Stimulated activated naive CD8-positive, alpha-beta T cell treated with anti-CD3 and anti-CD28 coated beads, Interleukin-15, amount 100 ng/mL, for 72 hours (primary cell): ENCODE data around the gene GRIA4.

ENCODE experiments used
- ATAC-seq: fragments of 150-1000 bp; cut with Tn5 transposase; 2 replicates; pipeline ENCODE4 v1.10.0; 2021; ENCODE audit warnings: mild to moderate bottlenecking, moderate library complexity
- DNase-seq, 2 donors: peaks; one replicate each; pipeline ENCODE4 v3.0.0; 2021 to 2022
- H3K27ac Mint-ChIP-seq, 2 donors: one replicate each; pipeline ENCODE4 v1.8.0; 2022; ENCODE audit warnings: mild to moderate bottlenecking in 2 of 2, mixed read lengths in 2 of 2, moderate library complexity in 2 of 2
- H3K27me3 Mint-ChIP-seq: one replicate; pipeline ENCODE4 v1.8.0; 2022; ENCODE audit warnings: mixed read lengths
- H3K4me1 Mint-ChIP-seq: one replicate; pipeline ENCODE4 v1.8.0; 2022; ENCODE audit warnings: mild to moderate bottlenecking, mixed read lengths
- H3K4me3 Mint-ChIP-seq, 2 donors: one replicate each; pipeline ENCODE4 v1.8.0; 2022; ENCODE audit warnings: mild to moderate bottlenecking in 2 of 2, mixed read lengths in 2 of 2, moderate library complexity in 1 of 2
- H3K9me3 Mint-ChIP-seq, 2 donors: one replicate each; pipeline ENCODE4 v1.8.0; 2022; ENCODE audit warnings: mixed read lengths in 2 of 2

The GRIA4 gene

DNA sequence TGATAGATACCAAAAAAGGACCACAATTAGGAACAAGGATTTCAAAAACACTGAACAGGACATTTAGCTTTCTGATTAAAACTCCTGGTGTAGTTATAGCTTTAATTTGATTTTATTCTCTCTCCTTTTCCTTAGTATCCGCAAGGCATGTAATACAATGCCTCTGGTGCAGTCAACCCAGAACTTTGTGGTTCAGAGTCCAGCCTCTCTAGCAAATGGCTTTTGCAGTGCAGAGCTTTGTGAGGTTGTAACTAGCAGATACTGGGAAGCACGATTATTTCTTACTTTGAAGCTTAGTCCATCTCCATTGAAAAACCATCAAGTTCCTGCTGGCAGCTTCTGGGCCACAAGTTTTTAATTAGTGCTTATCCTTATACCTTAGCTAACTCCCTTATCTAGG lies 79.8 kb downstream of the GRIA4 start:
- H3K9me3 Mint-ChIP-seq, result no peaks in the 10 kb centered on the region
- no peaks in the 10 kb centered on the region for H3K27me3 Mint-ChIP-seq
- H3K27ac Mint-ChIP-seq, result no peak overlapping the region
- H3K4me1 Mint-ChIP-seq, result no peaks in the 10 kb centered on the region
- DNase-seq (no peak), ATAC-seq (no peak)
- H3K4me3 Mint-ChIP-seq, result no peak overlapping the region

GRCh38 chr11:105690467-105690866 lies 80.6 kb downstream of the GRIA4 start:
- ATAC-seq (no peak), DNase-seq (no peak)
- Mint-ChIP-seq H3K4me3 (no peak overlapping the region), H3K27ac (no peak overlapping the region), H3K27me3 (no peaks in the 10 kb centered on the region), H3K4me1 (no peaks in the 10 kb centered on the region), H3K9me3 (no peaks in the 10 kb centered on the region)

DNA sequence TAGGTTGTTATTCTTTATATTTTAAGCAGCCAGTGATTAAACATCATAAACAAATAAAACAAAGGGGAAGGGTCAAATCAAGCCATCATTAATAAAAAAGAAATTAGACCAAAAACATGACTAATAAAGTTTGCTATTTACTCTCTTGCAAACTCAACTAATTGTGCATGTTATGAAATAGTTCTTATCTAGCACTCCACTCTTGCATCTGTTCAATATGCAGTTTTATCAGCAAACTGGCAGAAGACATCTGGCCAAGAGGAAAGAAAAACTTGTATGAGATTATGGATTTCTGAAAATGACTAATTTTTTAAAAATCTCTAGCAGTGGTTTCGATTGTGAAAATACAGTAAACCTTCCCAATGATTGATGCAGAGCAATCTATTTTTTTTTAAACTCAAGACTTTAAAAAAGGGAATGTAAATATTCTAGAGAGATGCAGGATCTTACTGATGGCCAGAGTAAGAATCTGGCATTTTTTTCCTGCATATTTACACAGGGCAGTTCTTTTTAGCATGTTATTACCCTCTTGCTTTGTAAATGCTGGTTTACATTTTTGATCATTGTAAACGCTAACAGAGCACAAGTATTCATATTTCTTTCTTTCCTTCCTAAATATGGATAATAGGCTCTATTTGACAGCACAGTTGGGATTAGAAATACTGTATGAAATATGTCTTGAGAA lies 83.3 kb downstream of the GRIA4 start:
- H3K9me3 Mint-ChIP-seq, result no peaks in the 10 kb centered on the region
- H3K4me3 Mint-ChIP-seq, result no peak overlapping the region
- H3K27ac Mint-ChIP-seq, result no peak overlapping the region
- ATAC-seq (no peak), DNase-seq (no peak)
- H3K27me3 Mint-ChIP-seq, result no peaks in the 10 kb centered on the region
- no peaks in the 10 kb centered on the region for H3K4me1 Mint-ChIP-seq

GRCh38 chr11:105696000-105696399 lies 86.1 kb downstream of the GRIA4 start:
- Mint-ChIP-seq H3K27me3 (peaks cover 16% of the 10 kb centered on the region), H3K4me3 (no peak overlapping the region), H3K9me3 (peaks cover 0 to 7% of the 10 kb centered on the region in 2 donors), H3K4me1 (no peaks in the 10 kb centered on the region), H3K27ac (no peak overlapping the region)
- ATAC-seq (no peak), DNase-seq (no peak)

GRCh38 chr11:105697291-105697690 lies 87.4 kb downstream of the GRIA4 start:
- no peak overlapping the region for H3K27ac Mint-ChIP-seq
- no peaks in the 10 kb centered on the region for H3K4me1 Mint-ChIP-seq
- H3K27me3 Mint-ChIP-seq, result peaks cover 18% of the 10 kb centered on the region
- peaks cover 0 to 7% of the 10 kb centered on the region in 2 donors for H3K9me3 Mint-ChIP-seq
- H3K4me3 Mint-ChIP-seq, result no peak overlapping the region
- no peak for DNase-seq
- no peak for ATAC-seq

- H3K27me3 Mint-ChIP-seq, result peaks cover 18% of the 10 kb centered on the region
- peaks cover 0 to 7% of the 10 kb centered on the region in 2 donors for H3K9me3 Mint-ChIP-seq
- H3K4me3 Mint-ChIP-seq, result no peak overlapping the region
- no peaks in the 10 kb centered on the region for H3K4me1 Mint-ChIP-seq
- DNase-seq (no peak), ATAC-seq (no peak)
- no peak overlapping the region for H3K27ac Mint-ChIP-seq
Measured at GRCh38 chr11:105699203-105699602, 89.3 kb downstream of the GRIA4 start.

DNA sequence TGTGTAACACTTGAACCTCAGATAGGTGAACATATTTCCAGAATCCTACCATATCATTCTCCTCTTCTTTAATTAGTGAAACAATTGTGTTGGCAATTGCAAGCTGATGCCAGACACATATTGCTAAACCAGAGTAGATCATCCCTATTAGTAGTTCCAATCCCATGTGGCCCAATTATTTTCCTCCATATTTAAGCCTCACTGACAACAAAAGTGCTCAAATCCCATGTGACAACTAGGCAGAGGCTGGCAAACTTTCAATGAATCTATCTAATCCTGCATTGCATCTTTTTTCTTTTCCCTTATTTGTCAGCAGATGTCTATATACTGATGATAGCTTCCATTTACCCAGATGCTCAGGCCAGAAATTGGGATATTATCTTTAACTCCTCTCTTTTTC lies 90.4 kb downstream of the GRIA4 start:
- Mint-ChIP-seq H3K9me3 (peaks cover 0 to 7% of the 10 kb centered on the region in 2 donors), H3K27ac (no peak overlapping the region), H3K4me1 (no peaks in the 10 kb centered on the region), H3K4me3 (no peak overlapping the region), H3K27me3 (peaks cover 18% of the 10 kb centered on the region)
- ATAC-seq, result no peak
- no peak for DNase-seq

DNA sequence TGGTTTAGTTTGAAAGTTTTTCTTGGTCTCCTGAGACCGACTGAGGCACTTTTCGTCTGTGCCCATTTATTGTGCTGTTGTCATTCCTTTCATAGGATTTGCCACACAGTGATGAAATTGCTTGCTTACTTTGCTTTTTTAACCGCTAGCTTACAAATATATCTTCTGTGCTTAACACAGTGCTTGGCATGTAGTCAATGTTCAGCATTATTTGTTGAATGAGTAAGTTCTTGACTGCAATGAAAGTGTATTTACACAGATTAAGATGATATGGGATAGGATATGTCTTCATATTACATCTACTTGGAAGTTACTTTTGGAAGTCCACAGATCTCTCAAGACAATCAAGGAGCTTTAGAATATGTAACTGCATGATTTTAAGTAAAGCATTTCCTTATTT lies 91.2 kb downstream of the GRIA4 start:
- H3K27me3 Mint-ChIP-seq, result peaks cover 18% of the 10 kb centered on the region
- DNase-seq (no peak), ATAC-seq (no peak)
- peaks cover 0 to 7% of the 10 kb centered on the region in 2 donors for H3K9me3 Mint-ChIP-seq
- H3K4me3 Mint-ChIP-seq, result no peak overlapping the region
- H3K4me1 Mint-ChIP-seq, result no peaks in the 10 kb centered on the region
- H3K27ac Mint-ChIP-seq, result no peak overlapping the region

DNA sequence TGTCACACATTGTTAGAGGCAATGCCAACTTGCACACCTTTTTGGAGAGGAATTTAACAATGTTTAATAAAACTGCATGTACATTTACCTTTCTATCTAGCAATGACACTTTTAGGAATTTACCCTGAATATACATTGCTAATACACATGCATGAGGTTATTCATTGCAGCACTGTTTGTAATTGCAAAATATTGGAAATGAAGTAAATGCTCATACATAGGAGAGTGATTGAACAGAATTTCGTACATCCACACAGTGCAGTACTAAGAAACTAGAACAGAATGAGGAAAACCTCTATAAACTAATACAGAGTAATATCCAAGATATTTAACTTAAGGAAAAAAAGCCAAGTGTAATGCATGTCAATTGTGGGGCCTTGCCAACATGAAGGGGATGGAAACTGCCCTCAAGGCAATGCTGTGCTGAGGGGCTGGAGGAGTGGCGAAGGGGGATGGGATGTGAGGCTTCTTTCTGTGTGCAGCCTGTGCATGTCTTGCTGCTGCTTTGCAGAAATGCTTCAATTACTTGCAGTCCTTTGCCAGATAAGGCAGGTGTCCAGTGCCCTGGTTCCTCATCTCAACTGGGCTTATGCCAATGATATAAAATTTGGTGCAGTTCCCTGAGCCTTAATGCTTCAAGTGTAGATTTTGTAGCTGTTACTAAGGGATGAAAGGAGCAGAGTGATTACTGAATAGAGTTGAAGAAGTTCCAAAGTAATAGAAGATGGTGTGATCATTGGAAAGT lies 96.1 kb downstream of the GRIA4 start:
- H3K9me3 Mint-ChIP-seq, result peaks cover 0 to under 1% of the 10 kb centered on the region in 2 donors
- ATAC-seq, result no peak
- no peak overlapping the region for H3K4me3 Mint-ChIP-seq
- H3K27ac Mint-ChIP-seq, result no peak overlapping the region
- H3K27me3 Mint-ChIP-seq, result peaks cover 3% of the 10 kb centered on the region
- DNase-seq, result no peak
- H3K4me1 Mint-ChIP-seq, result no peaks in the 10 kb centered on the region

DNA sequence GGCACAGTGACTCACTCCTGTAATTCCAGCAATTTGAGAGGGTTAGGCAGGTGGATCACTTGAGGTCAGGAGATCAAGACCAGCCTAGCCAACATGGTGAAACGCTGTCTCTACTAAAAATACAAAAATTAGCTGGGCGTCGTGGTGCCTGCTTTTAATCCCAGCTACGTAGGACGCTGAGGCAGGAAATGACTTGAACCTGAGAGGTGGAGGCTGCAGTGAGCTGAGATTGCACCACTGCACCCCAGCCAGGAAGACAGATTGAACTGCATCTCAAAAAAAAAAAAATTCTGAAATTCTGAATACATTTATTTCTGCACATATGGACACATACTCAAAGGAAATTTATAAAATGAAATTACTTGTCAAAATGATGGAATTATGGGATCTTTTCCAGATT lies 103.2 kb downstream of the GRIA4 start:
- ATAC-seq (no peak), DNase-seq (no peak)
- no peak overlapping the region for H3K27ac Mint-ChIP-seq
- no peaks in the 10 kb centered on the region for H3K27me3 Mint-ChIP-seq
- no peak overlapping the region for H3K4me3 Mint-ChIP-seq
- H3K9me3 Mint-ChIP-seq, result no peaks in the 10 kb centered on the region
- no peaks in the 10 kb centered on the region for H3K4me1 Mint-ChIP-seq

DNA sequence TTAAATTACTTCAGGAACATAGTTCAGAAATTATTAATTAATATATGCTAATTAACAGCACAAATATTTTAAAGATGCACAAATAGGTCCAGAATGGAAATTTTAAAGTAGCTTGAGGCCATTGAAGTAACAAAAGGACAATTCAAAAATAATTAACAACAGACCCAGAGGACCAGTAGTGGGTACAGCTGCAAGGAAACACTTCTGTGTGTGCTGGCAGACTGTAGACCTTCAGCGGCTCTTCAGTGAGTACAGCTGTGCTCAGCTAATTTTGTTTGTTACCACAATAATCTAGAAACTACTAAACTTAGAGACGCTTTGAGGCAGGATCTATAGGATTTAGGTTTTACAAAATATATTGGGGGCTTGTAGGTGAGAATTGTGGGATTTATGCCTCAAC lies 103.8 kb downstream of the GRIA4 start:
- Mint-ChIP-seq H3K27ac (no peak overlapping the region), H3K4me3 (no peak overlapping the region), H3K27me3 (no peaks in the 10 kb centered on the region), H3K4me1 (no peaks in the 10 kb centered on the region), H3K9me3 (no peaks in the 10 kb centered on the region)
- ATAC-seq (no peak), DNase-seq (no peak)

DNA sequence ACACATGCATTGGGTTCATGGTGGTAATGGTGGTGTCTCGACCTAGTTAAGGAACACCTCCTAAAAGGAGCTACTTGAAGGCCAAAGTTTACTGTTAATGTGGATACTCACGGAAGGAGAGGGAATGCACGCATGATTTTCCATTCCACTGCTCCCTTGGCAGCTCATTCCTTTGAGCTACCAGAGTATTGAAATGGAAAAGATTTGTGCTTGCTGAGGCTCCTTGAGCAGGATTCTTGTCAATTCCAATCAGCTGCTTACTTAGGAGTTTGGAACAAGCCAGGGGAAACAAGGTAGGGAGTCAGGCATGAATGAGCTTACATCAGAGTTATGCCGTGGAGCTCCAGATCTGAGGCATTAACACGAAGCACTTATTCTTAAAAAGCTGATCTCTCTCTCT lies 108.8 kb downstream of the GRIA4 start:
- Mint-ChIP-seq H3K4me1 (no peaks in the 10 kb centered on the region), H3K9me3 (no peaks in the 10 kb centered on the region), H3K27ac (no peak overlapping the region), H3K4me3 (no peak overlapping the region), H3K27me3 (no peaks in the 10 kb centered on the region)
- DNase-seq (no peak), ATAC-seq (no peak)

GRCh38 chr11:105719073-105719822 lies 109.4 kb downstream of the GRIA4 start:
- no peak overlapping the region for H3K27ac Mint-ChIP-seq
- H3K4me1 Mint-ChIP-seq, result no peaks in the 10 kb centered on the region
- peak; percentile 60 for ATAC-seq
- DNase-seq, result no peak
- H3K4me3 Mint-ChIP-seq, result no peak overlapping the region
- no peaks in the 10 kb centered on the region for H3K9me3 Mint-ChIP-seq
- no peaks in the 10 kb centered on the region for H3K27me3 Mint-ChIP-seq

DNA sequence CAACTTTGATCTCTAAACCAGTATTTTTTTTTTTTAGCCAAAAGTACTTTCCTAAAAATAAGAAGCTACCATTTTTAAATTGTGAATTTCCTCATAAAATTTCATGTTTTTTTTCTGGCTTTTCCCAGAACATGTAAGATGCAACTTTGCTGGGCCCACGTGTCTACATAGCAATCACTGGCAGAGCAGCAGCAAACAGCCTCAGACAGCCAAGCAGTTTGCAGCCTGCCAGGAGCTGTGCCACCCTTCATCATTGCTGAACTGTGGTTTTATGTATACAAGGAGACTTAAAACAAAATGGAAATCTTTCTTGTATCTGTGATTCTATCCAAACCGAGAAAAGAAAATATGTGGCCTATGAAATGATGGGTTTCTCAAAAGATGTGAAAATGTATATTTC lies 110.2 kb downstream of the GRIA4 start:
- DNase-seq, result no peak
- Mint-ChIP-seq H3K27me3 (no peaks in the 10 kb centered on the region), H3K4me1 (no peaks in the 10 kb centered on the region), H3K27ac (no peak overlapping the region), H3K9me3 (no peaks in the 10 kb centered on the region), H3K4me3 (no peak overlapping the region)
- no peak for ATAC-seq

DNA sequence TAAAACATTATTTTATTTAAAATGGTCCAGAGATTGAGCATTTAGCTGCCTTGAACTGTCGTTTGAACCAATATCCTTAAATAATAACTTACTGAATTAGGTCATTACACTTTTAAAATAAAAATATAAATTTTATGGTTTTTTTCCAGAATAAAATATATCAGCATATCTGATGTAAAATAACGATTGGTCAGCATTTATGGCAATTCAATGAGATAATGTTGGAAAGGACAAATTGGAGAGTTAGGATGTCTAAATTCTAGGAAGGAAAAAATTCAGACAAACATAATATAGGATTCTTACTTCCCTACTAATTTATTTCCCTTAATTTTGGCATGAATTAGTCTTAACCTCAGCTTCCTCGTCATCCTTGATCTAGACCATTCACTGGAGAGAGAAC lies 113.4 kb downstream of the GRIA4 start:
- ATAC-seq, result no peak
- Mint-ChIP-seq H3K4me3 (no peak overlapping the region), H3K4me1 (no peaks in the 10 kb centered on the region), H3K27ac (no peak overlapping the region), H3K27me3 (no peaks in the 10 kb centered on the region), H3K9me3 (peaks cover 9 to 14% of the 10 kb centered on the region in 2 donors)
- no peak for DNase-seq

GRCh38 chr11:105732611-105733010 lies 122.7 kb downstream of the GRIA4 start:
- DNase-seq (no peak), ATAC-seq (no peak)
- H3K9me3 Mint-ChIP-seq, result peaks cover 14 to 16% of the 10 kb centered on the region in 2 donors
- H3K4me1 Mint-ChIP-seq, result no peaks in the 10 kb centered on the region
- H3K27ac Mint-ChIP-seq, result no peak overlapping the region
- no peak overlapping the region for H3K4me3 Mint-ChIP-seq
- no peaks in the 10 kb centered on the region for H3K27me3 Mint-ChIP-seq
